Spleen (tissue), 7 donors: ENCODE results near the gene FCHO2.

Experiments used
- POLR2A ChIP-seq, 3 donors: fragments of 450-650 bp; IDR thresholded peaks; one replicate each; pipeline ENCODE4 v1.5.1; 2017; ENCODE audit warnings: antibody characterized with exemption in 3 of 3, mild to moderate bottlenecking in 1 of 3
- POLR2AphosphoS5 ChIP-seq, 3 donors: sonication (generic); formaldehyde crosslinking; IDR thresholded peaks; one replicate each; pipeline ENCODE4 v1.5.1; 2017; ENCODE audit warnings: antibody characterized with exemption in 3 of 3
- TF ChIP-seq, protein P1 (sequence below), 11 experiments: fragments of 200-600 bp in 7 of 11; fragments of 450-650 bp in 4 of 11; sonication (generic) in 4 of 11; IDR thresholded peaks in 8 of 11; conservative IDR thresholded peaks in 3 of 11; 1 replicate in 7 of 11; 2 replicates in 4 of 11; pipeline versions ENCODE4 v1.4.0 to v1.8.0; 2016 to 2021; ENCODE audit warnings: antibody characterized with exemption in 11 of 11, inconsistent platforms in 4 of 11, mild to moderate bottlenecking in 1 of 11
- donor health status: DM: no; HTN: no; CAD: no; lungs with moderate emphysema.
- donor health status: DM: no; HTN: no; CAD: no.
- donor health status: DM: no; HTN: no; CAD: no.

DNA sequence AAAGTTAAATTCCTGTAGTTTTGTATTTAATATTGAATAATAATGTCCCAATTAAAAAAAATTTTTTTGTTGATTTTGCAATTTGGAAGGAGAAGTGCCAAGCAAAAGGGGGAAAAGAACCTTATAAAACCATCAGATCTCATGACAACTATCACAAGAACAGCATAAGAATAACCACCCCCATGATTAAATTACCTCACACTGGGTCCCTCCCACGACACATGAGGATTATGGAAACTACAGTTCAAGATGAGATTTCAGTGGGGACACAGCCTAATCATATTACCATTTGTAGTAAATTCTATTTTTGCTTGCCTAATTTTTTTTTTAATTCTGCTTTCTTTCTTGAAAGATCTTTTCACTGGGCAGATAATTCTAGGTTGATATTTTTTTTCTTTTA is 33.4 kb upstream of the FCHO2 start:
- no peak for TF ChIP-seq POLR2A (IDR thresholded peaks at IDR 0.05)
- TF ChIP-seq, protein P1, sequence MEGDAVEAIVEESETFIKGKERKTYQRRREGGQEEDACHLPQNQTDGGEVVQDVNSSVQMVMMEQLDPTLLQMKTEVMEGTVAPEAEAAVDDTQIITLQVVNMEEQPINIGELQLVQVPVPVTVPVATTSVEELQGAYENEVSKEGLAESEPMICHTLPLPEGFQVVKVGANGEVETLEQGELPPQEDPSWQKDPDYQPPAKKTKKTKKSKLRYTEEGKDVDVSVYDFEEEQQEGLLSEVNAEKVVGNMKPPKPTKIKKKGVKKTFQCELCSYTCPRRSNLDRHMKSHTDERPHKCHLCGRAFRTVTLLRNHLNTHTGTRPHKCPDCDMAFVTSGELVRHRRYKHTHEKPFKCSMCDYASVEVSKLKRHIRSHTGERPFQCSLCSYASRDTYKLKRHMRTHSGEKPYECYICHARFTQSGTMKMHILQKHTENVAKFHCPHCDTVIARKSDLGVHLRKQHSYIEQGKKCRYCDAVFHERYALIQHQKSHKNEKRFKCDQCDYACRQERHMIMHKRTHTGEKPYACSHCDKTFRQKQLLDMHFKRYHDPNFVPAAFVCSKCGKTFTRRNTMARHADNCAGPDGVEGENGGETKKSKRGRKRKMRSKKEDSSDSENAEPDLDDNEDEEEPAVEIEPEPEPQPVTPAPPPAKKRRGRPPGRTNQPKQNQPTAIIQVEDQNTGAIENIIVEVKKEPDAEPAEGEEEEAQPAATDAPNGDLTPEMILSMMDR (IDR thresholded peaks at IDR 0.05 in 8 of 11, conservative IDR thresholded peaks at IDR 0.05 in 3 of 11): no peak
- no peak for TF ChIP-seq POLR2AphosphoS5 (IDR thresholded peaks at IDR 0.05)
